ENCODE data around the gene AKAP13.

Gene AKAP13

GRCh38 chr15:85718981-85719380, 338.6 kb downstream of the AKAP13 start:
- no peak for DNase-seq

- no peak for DNase-seq
Measured at GRCh38 chr15:85722374-85723152, 342.2 kb downstream of the AKAP13 start.

GRCh38 chr15:85723960-85724945, 343.9 kb downstream of the AKAP13 start:
- no peak for DNase-seq

- DNase-seq, result no peak
Measured at GRCh38 chr15:85725019-85725418, 344.6 kb downstream of the AKAP13 start.

GRCh38 chr15:85725564-85725963, 345.2 kb downstream of the AKAP13 start:
- no peak for DNase-seq

- DNase-seq, result no peak
Measured at GRCh38 chr15:85726454-85726853, 346.1 kb downstream of the AKAP13 start.

GRCh38 chr15:85727068-85727467, 346.7 kb downstream of the AKAP13 start:
- no peak for DNase-seq

GRCh38 chr15:85730001-85730820, 349.8 kb downstream of the AKAP13 start:
- DNase-seq, result peak; percentile 36

GRCh38 chr15:85733416-85733815, 353.0 kb downstream of the AKAP13 start:
- no peak for DNase-seq

GRCh38 chr15:85737061-85737460, 356.7 kb downstream of the AKAP13 start:
- DNase-seq, result no peak

- DNase-seq, result no peak
Measured at GRCh38 chr15:85741021-85741421, 360.6 kb downstream of the AKAP13 start.

- DNase-seq, result no peak
Measured at GRCh38 chr15:85741662-85742061, 361.3 kb downstream of the AKAP13 start.

GRCh38 chr15:85742186-85742821, 361.9 kb downstream of the AKAP13 start:
- DNase-seq, result no peak

GRCh38 chr15:85743392-85744055, 363.1 kb downstream of the AKAP13 start:
- DNase-seq, result no peak

- no peak for DNase-seq
Measured at GRCh38 chr15:85744579-85744978, 364.2 kb downstream of the AKAP13 start.

GRCh38 chr15:85745023-85745422, 364.6 kb downstream of the AKAP13 start:
- DNase-seq, result no peak

GRCh38 chr15:85745525-85746150, 365.2 kb downstream of the AKAP13 start:
- no peak for DNase-seq

GRCh38 chr15:85746641-85747040, 366.2 kb downstream of the AKAP13 start:
- no peak for DNase-seq

- no peak for DNase-seq
Measured at GRCh38 chr15:85748176-85748575, 367.8 kb downstream of the AKAP13 start.

- DNase-seq, result no peak
Measured at GRCh38 chr15:85748729-85749128, 368.3 kb downstream of the AKAP13 start.
